HG03575 (cell line): ENCODE results near the gene ADCY5.

Experiments used
- ATAC-seq: cut with Tn5 transposase; IDR thresholded peaks from one replicate; pipeline ENCODE4 v1.9.1; 2021; ENCODE audit not compliant: unreplicated experiment, insufficient number of reproducible peaks, low FRiP score; ENCODE audit errors: extremely low read depth

Gene ADCY5

GRCh38 chr3:123414973-123415775 lies 33.7 kb downstream of the ADCY5 start:
- no peak for ATAC-seq

DNA sequence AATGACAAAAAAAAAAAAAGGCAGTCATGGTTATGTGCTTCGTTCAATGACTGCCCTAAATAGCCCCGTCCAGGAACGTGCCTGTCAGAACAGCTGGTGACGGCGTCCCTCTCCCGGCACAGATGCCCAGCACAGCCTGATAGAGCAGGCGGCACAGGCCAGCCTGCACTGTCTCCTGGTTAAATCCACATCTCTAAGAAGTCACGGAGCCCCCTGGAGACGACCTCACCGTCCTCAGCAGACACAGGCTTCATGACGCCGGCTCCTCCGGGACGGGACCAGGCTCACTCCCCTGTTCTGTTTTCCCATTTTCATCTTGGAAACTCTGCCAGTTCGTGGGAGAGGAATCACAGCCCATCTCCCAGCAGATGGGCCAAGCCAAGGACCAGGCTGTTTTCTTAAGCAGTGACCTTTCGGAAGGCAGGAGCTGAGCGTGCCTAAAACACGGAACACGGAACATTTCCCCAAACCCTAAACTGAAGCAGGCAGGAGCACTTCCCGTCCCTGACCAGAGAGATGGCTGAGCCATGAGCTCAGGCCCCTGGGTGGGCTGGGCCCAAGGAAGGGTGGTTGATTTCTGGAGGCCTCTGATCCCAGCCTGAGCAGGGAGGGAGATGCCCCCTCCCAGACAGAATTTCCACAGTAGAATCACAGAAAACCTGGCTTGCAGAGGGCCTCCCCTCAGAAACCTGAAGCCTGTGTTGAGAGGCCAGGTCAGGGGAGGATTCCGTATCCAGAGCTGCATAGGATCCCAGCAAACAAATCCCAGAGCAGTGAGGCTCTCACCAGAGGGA lies 35.9 kb downstream of the ADCY5 start:
- ATAC-seq: no peak

DNA sequence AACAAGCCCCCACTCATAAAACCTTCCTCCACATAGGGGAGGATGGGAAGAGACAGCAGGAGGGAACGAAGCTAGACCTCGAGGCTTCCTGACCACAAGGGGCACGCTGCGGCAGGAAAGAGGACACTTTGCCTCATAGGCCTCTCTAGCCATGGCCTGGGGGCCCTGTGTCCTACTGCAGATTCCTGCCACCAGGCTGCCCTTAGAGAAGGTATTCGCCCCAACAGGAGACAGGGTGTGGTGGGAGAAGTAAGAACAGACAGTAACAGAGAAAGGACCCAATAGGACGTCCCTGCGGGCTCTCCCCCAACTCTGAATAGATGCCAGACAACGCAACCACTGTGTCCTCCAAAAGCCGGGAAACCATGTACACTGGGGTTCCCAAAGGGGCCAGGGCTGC lies 36.8 kb downstream of the ADCY5 start:
- no peak for ATAC-seq

- no peak for ATAC-seq
Observed at GRCh38 chr3:123411340-123412040, 37.4 kb downstream of the ADCY5 start.

DNA sequence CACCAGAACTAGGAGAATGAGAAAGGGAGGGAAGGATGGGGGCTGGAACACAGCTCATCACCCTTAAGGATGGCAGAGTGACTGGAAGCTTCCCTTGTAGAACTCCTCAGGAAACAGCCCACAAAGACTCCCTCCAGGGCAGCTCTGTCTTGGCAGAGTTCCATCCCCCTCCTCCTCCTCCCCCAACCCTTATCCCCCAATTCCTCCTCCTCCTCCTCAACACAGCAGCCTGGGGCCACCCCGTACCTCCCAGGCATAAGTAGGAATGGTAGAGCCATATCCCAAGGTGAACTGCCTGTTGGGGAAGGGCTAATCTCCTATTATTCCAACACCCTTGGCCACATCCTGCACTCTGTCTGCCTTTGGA lies 38.8 kb downstream of the ADCY5 start:
- ATAC-seq: no peak

- ATAC-seq: no peak
Observed at GRCh38 chr3:123409443-123410148, 39.3 kb downstream of the ADCY5 start.

- no peak for ATAC-seq
Observed at GRCh38 chr3:123406598-123406997, 42.3 kb downstream of the ADCY5 start.

GRCh38 chr3:123405936-123406510 lies 42.9 kb downstream of the ADCY5 start:
- ATAC-seq: no peak

GRCh38 chr3:123405021-123405420 lies 43.9 kb downstream of the ADCY5 start:
- no peak for ATAC-seq

- ATAC-seq: no peak
Observed at GRCh38 chr3:123404391-123404790, 44.5 kb downstream of the ADCY5 start.

GRCh38 chr3:123401836-123402530 lies 46.9 kb downstream of the ADCY5 start:
- ATAC-seq: no peak

- ATAC-seq: no peak
Observed at GRCh38 chr3:123400169-123400568, 48.7 kb downstream of the ADCY5 start.

DNA sequence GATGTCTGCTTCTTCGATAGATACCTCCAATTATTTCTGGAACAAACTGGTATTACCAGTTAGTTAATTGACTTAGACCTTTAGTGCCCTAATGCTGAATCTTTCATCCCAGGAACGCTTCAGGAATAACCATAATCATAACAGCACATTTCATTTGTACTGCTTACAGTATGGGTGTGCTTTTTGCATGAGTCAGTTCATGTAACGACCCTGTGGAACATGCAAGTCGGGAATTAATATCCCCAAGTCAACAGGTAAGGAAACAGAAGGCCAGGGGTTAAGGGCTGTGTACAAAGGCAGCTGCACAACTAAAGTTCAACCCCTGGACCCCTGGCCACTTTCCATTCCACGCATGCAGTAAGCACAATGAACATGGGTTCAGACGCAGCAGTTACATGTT lies 49.2 kb downstream of the ADCY5 start:
- ATAC-seq: no peak

DNA sequence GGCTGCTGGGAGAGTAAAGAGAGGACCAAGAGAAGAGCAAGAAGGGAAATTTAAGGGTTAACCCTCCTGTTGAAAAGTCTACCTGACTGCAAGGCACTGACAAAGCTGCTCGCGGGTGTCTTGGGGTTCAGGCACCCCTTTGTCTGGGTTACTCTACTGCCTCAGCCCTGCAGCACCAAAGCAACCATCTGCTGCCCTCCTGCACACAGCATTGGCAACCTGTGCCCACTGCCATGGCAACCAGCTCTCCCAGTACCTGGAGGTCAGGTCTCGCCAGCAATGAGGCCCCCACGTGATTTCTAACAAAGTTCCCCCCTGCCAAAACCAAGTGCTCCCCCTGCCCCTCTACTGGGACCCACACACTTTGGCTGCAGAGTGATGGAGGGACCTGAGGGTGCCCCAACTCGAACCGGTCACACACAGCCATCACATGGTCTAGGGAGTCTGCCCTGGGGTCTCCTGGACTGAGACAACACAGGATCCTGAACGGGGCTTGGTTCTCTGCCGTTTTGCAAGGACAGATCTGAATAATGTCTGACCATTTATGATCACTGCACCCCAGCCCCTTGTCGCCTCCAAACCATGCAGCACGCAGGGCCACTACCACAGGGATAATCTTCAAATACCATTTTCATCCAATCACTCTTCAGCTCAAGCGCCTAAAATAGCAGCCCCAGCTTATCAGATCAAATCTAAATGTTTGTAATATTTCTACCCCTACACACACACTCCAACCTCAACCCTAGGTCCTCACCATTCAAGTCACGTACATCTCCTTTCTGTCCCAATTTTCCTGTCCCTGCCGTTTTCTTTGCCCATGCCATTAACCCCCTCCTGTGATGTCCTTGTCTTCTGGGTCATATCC lies 50.7 kb downstream of the ADCY5 start:
- ATAC-seq: no peak

- ATAC-seq: no peak
Observed at GRCh38 chr3:123397050-123397590, 51.8 kb downstream of the ADCY5 start.

DNA sequence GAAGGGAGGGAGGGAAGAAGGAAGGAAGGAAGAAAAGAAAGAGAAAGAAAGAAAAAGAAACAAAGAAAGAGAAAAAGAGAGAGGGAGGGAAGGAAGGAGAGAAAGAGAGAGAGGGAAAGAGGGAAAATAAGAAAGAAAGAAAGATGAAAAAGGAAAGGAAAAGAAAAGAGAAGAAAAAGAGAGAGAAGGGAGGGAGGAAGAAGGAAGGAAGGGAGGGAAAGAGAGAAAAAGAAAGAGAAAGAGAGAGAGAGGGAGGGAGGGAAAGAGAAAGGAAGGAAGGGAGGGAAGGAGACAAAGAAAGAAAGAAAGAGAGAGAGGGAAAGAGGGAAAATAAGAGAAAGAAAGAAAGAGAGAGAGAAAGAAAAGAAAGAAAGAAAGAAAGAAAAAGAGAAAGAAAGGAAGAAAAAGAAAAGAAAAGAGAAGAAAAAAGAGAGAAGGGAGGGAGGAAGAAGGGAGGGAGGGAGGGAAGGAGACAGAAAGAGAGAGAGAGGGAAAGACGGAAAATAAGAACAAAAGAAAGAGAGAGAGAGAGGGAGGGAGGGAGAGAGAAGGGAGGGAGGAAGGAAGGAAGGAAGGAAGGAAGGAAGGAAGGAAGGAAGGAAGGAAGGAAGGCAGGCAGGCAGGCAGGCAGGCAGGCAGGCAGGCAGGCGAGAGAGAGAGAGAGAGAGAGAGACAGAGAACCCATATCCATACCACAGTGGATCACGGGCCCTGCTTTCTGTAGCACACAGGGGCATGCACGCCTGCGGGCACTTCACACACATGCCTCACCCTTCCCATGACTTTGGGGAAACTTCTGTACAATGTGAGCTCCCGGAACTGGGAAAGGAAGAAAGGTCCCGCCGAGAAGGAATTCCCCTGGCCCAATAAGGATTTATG lies 52.5 kb downstream of the ADCY5 start:
- no peak for ATAC-seq
